Common myeloid progenitor, CD34-positive (primary cell): Measurements from ENCODE around the gene RTP5.

Experiments used
- CTCF ChIA-PET: fragments of 350-600 bp; sonication (Branson Sonifier 250); formaldehyde crosslinking; loops from one replicate; lab custom pipeline; 2021; ENCODE audit warnings: antibody characterized with exemption; lab: Charles Lee
- POLR2A ChIA-PET: fragments of 350-600 bp; sonication (Branson Sonifier 250); formaldehyde crosslinking; loops from one replicate; lab custom pipeline; 2021; ENCODE audit warnings: antibody characterized with exemption; lab: Charles Lee
- DNase-seq, 3 donors: peaks; one replicate each; pipeline versions ENCODE4 v3.0.0 to v3.0.0-alpha.2; 2013
- H3K27ac ChIP-seq, 2 experiments: 1 replicate in 1 of 2; 2 replicates in 1 of 2; pipeline ENCODE4 v1.7.0; 2013; ENCODE audit warnings: inconsistent platforms in 2 of 2, low read length in 2 of 2, mild to moderate bottlenecking in 2 of 2, low read depth in 1 of 2, moderate library complexity in 1 of 2; ENCODE audit not compliant: severe bottlenecking in 2 of 2, insufficient read depth in 1 of 2, poor library complexity in 1 of 2
- H3K27me3 ChIP-seq, 5 experiments: replicated peaks in 2 of 5; 1 replicate in 3 of 5; 2 replicates in 2 of 5; pipeline versions ENCODE4 v1.6.1 to v1.7.0; 2013; ENCODE audit warnings: low read length in 4 of 5, mild to moderate bottlenecking in 2 of 5, moderate library complexity in 2 of 5, inconsistent platforms in 1 of 5; ENCODE audit not compliant: insufficient read depth in 5 of 5, control insufficient read depth in 4 of 5
- H3K36me3 ChIP-seq, 4 experiments: 1 replicate in 2 of 4; 2 replicates in 2 of 4; pipeline versions ENCODE4 v1.6.1 to v1.7.0; 2013; ENCODE audit warnings: low read length in 3 of 4, control low read depth in 1 of 4, mild to moderate bottlenecking in 1 of 4; ENCODE audit not compliant: control insufficient read depth in 4 of 4, insufficient read depth in 4 of 4
- H3K4me1 ChIP-seq, 4 experiments: 1 replicate in 3 of 4; 2 replicates in 1 of 4; pipeline versions ENCODE4 v1.6.1 to v1.7.1; 2013; ENCODE audit warnings: low read length in 3 of 4, mild to moderate bottlenecking in 3 of 4, control low read depth in 1 of 4, inconsistent platforms in 1 of 4, moderate library complexity in 1 of 4; ENCODE audit not compliant: control insufficient read depth in 4 of 4, insufficient read depth in 4 of 4; ENCODE audit errors: control extremely low read depth in 1 of 4
- H3K4me3 ChIP-seq, 7 experiments: 1 replicate in 4 of 7; 2 replicates in 3 of 7; pipeline versions ENCODE4 v1.5.1 to v1.7.0; 2013; ENCODE audit warnings: mild to moderate bottlenecking in 7 of 7, low read length in 6 of 7, moderate library complexity in 6 of 7, inconsistent platforms in 2 of 7, low read depth in 2 of 7, control low read depth in 1 of 7; ENCODE audit not compliant: insufficient read depth in 4 of 7, control insufficient read depth in 1 of 7; ENCODE audit errors: extremely low read depth in 1 of 7
- H3K9me3 ChIP-seq, 5 experiments: 1 replicate in 4 of 5; 2 replicates in 1 of 5; pipeline versions ENCODE4 v1.6.1 to v1.7.1; 2013; ENCODE audit warnings: low read length in 4 of 5, mild to moderate bottlenecking in 2 of 5, inconsistent platforms in 1 of 5, low read depth in 1 of 5, moderate library complexity in 1 of 5; ENCODE audit not compliant: control insufficient read depth in 4 of 5, insufficient read depth in 2 of 5; ENCODE audit errors: control extremely low read depth in 1 of 5
- WGBS: methylation state at CpG from one replicate; pipeline ENCODE4 v1.1.5; 2013; ENCODE audit not compliant: insufficient coverage; 5-methylcytosine and 5-hydroxymethylcytosine counted together

RTP5 gene

DNA sequence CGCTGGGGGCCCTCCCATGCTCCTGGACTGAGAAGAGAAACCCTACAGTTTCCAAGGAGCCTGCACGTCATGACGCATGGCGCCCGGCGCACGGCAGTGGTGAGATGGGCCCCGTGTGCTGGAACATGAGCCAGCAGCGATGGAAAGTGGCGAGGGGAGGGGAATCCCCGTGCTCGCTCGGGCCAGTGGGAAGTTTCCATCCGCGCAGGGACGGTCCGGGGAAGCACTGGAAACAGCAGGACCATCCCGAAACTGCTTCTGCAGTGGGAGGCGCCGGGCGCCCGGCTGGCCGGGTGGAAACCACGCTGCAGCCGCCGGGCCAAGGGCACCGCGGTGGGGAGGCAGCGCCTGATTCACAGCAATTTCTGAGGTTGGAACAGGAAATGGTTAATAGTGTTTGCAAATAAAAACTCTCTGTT, 6.0 kb upstream of the RTP5 start:
- POLR2A ChIA-PET: no interaction called here
- CTCF ChIA-PET: no interaction called here
- 12% methylated on average over 26 of the region's 29 CpGs for WGBS
- no peaks in the 10 kb centered on the region for H3K36me3 ChIP-seq
- H3K27me3 ChIP-seq: peaks cover 0 to 46% (median 0%) of the 10 kb centered on the region in 5 experiments
- H3K4me1 ChIP-seq: peaks cover 0 to 56% (median 47%) of the 10 kb centered on the region in 4 experiments
- H3K27ac ChIP-seq: no peak overlapping the region
- H3K4me3 ChIP-seq: peak overlapping the region in 3 of 7 experiments; percentile 13 to 62 (median 32)
- DNase-seq: peak in 2 of 3 donors; percentile 66 to 76
- no peaks in the 10 kb centered on the region for H3K9me3 ChIP-seq

GRCh38 chr2:241864168-241864849, 5.2 kb upstream of the RTP5 start:
- peak in 2 of 3 donors; percentile 46 to 76 for DNase-seq
- no peaks in the 10 kb centered on the region for H3K36me3 ChIP-seq
- H3K9me3 ChIP-seq: no peaks in the 10 kb centered on the region
- H3K4me1 ChIP-seq: peaks cover 0 to 51% (median 41%) of the 10 kb centered on the region in 4 experiments
- H3K27ac ChIP-seq: no peak overlapping the region
- CTCF ChIA-PET: interaction anchor here (0.9 kb wide), 1 partner anchor 14 kb away, joined by 4 read pairs; no protein-coding TSS in a partner anchor
- POLR2A ChIA-PET: no interaction called here
- H3K27me3 ChIP-seq: peaks cover 0 to 46% (median 0%) of the 10 kb centered on the region in 5 experiments
- no peak overlapping the region for H3K4me3 ChIP-seq
- WGBS: no CpG with 5 or more reads among the region's 2 CpGs

DNA sequence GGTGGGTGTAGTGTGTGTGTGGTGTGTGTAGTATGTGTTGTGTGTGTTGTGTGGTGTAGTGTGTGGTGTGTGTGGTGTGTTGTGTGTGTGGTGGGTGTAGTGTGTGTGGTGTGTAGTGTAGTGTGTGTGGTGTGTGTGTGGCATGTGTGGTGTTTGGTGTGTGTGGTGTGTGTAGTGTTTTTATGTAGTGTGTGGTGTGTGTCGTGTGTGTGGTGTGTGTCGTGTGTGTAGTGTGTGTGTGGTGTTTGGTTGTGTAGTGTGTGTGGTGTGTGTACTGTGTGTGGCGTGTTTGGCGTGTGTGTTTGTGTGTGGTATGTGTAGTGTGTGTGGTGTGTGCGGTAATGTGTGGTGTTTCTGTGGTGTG, 4.7 kb upstream of the RTP5 start:
- Histone ChIP-seq H3K4me3 (no peak overlapping the region), H3K4me1 (peaks cover 0 to 46% (median 38%) of the 10 kb centered on the region in 4 experiments), H3K36me3 (no peaks in the 10 kb centered on the region), H3K27me3 (peaks cover 0 to 46% (median 0%) of the 10 kb centered on the region in 5 experiments), H3K9me3 (no peaks in the 10 kb centered on the region), H3K27ac (no peak overlapping the region)
- DNase-seq: peak in 2 of 3 donors; percentile 49 to 78
- POLR2A ChIA-PET: no interaction called here
- 100% methylated on average over 5 of the region's 5 CpGs for WGBS
- CTCF ChIA-PET: interaction anchor here (0.9 kb wide), 1 partner anchor 14 kb away, joined by 4 read pairs; no protein-coding TSS in a partner anchor

DNA sequence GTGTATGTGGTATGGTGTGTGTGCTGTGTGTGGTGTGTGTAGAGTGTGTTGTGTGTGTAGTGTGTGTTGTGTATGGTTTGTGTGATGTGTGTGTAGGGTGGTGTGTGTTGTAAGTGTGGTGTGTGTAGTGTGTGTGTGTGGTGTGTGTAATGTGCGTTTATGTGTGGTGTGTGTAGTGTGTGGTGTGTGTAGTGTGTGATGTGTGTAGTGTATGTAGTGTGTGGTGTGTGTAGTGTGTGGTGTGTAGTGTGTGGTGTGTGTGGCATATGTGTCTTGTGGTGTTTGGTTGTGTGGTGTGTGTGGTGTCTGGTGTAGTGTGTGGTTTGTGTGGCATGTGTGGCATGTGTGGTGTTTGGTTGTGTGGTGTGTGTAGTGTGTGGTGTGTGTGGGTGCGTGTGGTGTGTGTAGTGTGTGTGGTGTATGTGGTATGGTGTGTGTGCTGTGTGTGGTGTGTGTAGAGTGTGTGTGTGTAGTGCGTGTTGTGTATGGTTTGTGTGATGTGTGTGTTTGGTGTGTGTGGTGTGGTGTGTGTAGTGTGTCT, 4.0 kb upstream of the RTP5 start:
- ChIA-PET POLR2A (no interaction called here), CTCF (interaction anchor here (0.6 to 4.1 kb wide), 3 partner anchors 12 to 28 kb away, joined by 3 to 21 read pairs (median 6); no protein-coding TSS in a partner anchor)
- 94% methylated on average over 3 of the region's 3 CpGs for WGBS
- H3K27me3 ChIP-seq: peaks cover 0 to 46% (median 0%) of the 10 kb centered on the region in 5 experiments
- H3K27ac ChIP-seq: no peak overlapping the region
- no peaks in the 10 kb centered on the region for H3K36me3 ChIP-seq
- H3K4me1 ChIP-seq: peaks cover 0 to 46% (median 38%) of the 10 kb centered on the region in 4 experiments
- no peak overlapping the region for H3K4me3 ChIP-seq
- DNase-seq: peak in 1 of 3 donors; percentile 38
- H3K9me3 ChIP-seq: no peaks in the 10 kb centered on the region

DNA sequence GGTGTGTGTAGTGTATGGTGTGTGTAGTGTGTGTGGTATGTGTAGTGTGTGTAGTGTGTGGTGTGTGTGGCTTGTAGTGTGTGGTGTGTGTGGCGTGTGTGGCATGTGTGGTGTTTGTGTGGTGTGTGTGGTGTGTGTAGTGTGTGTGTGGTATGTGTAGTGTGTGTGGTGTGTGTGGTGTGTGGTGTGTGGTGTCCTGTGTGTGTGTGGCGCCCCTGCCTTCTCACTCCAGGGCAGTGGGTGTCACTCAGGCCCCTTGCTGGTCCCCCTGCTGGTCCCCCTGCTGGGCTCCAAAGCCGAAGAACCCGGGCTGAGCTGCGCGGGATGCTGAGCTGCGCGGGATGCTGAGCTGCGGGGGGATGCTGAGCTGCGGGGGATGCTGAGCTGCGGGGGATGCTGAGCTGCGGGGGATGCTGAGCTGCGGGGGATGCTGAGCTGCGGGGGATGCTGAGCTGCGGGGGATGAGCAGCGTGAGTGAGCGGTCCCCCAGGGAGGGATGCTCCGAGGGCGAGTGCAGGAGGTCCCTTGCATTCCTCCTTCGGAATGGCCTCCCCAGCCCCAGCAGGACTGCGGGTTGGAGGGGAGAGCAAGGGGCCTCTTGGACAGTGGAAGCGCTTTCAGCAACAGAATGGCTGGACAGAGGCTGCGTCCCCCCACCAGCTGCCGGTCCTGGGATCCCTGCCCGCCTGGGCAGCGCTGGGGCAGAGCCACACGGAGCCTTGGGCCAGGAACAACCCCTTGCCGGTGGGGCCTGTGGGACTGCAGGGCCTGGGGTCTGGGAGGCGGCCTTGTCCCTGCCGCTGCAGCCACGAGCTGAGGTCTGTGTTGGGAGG, 3.4 kb upstream of the RTP5 start:
- WGBS: 24% methylated on average over 14 of the region's 31 CpGs
- no peak overlapping the region for H3K4me3 ChIP-seq
- CTCF ChIA-PET: interaction anchor here (0.6 to 4.1 kb wide), 5 partner anchors 9 to 29 kb away, joined by 3 to 21 read pairs (median 4); no protein-coding TSS in a partner anchor
- POLR2A ChIA-PET: interaction anchor here (0.6 kb wide), 1 partner anchor 205 kb away, joined by 3 read pairs; no protein-coding TSS in a partner anchor
- peaks cover 0 to 46% (median 0%) of the 10 kb centered on the region in 5 experiments for H3K27me3 ChIP-seq
- H3K36me3 ChIP-seq: no peaks in the 10 kb centered on the region
- peak; percentile 55 to 82 (median 62) for DNase-seq
- no peak overlapping the region for H3K27ac ChIP-seq
- H3K9me3 ChIP-seq: no peaks in the 10 kb centered on the region
- H3K4me1 ChIP-seq: peaks cover 0 to 46% (median 38%) of the 10 kb centered on the region in 4 experiments

- Histone ChIP-seq H3K4me3 (no peak overlapping the region), H3K27ac (no peak overlapping the region), H3K27me3 (peaks cover 0 to 42% (median 0%) of the 10 kb centered on the region in 5 experiments), H3K4me1 (peaks cover 0 to 44% (median 37%) of the 10 kb centered on the region in 4 experiments), H3K36me3 (no peaks in the 10 kb centered on the region), H3K9me3 (no peaks in the 10 kb centered on the region)
- POLR2A ChIA-PET: interaction anchor here (0.6 to 1.5 kb wide), 2 partner anchors 12 to 206 kb away, joined by 3 to 4 read pairs; no protein-coding TSS in a partner anchor
- whole genome bisulfite sequencing: 53% methylated on average over 23 of the region's 33 CpGs
- DNase-seq: no peak
- CTCF ChIA-PET: interaction anchor here (0.8 to 4.1 kb wide), 6 partner anchors 8 to 17 kb away, joined by 3 to 21 read pairs (median 7); partner anchors contain the start of gene PDCD1
These were observed 2.5 kb upstream of the RTP5 start for GRCh38 chr2:241866790-241867645.
